RWPE1 (cell line): Measurements from ENCODE around the gene CEP135.

ENCODE experiments used
- CTCF ChIA-PET: fragments of 350-600 bp; sonication (Branson Sonifier 250); formaldehyde crosslinking; extraction: SDS; loops from one replicate; lab custom pipeline; 2021; lab: Yijun Ruan, JAX
- POLR2A ChIA-PET: fragments of 400-600 bp; formaldehyde crosslinking; extraction: SDS; loops from one replicate; lab custom pipeline; 2020; ENCODE audit warnings: antibody characterized with exemption; ENCODE audit not compliant: low non-redundant PET; lab: Yijun Ruan, JAX
- DNase-seq: peaks from one replicate; pipeline ENCODE4 v3.0.0; 2012; ENCODE audit warnings: low spot score
- H3K27ac ChIP-seq: fragments of 450-650 bp; 2 replicates; pipeline ENCODE4 v1.5.1; 2017
- TF ChIP-seq, protein P1 (sequence below): fragments of 450-650 bp; conservative IDR thresholded peaks from 2 replicates; pipeline ENCODE4 v1.5.1; 2017; ENCODE audit warnings: low read depth, mild to moderate bottlenecking

Gene CEP135

DNA sequence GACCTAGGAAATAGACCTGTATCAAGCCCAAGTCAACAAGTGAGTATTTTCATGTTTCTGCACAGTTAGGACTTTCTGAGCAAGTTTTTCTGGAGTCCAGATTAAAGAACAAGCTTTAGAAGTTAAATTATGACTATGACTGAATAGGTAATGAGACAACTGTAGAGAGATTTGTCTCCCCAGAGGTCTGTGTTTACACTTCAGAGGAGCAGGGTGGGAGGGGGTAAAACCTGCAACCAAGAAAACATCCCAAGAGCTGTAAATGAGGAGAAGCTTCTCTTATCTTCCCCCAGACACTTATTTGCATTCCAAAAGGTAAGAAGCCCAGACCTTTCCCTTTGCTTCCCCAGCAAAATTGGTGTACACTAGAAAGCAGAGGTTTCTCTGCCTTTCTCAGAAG lies 22.1 kb upstream of the CEP135 start:
- POLR2A ChIA-PET: no interaction called here

DNA sequence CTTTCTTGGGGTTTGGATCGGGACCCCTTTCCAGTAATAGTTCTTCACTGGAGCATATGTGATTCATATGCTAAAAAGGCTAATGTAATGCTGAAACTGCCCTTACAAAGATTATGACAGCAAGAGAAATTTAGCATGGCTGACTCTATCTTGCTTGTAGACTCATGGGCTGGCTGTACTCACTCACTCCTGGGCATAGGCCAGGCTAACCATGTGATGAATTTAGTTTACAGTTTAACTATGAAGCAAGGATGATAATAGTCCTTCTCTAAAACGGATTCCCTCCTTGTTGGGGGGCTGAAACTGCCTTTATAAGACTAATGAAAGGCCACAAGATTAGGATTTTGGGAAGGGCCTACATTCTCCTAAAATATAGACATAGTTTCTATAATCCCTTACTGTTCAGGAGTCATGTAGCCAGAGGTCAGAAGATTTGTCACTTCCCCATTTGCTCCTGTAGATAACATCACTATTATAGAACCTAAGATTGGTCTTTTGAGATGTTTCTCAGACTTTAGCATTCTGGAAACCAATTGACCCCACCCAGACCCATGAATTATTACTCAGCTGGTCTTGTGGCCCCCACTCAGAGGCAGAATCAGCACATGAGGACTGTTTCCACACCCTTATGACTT lies 20.8 kb upstream of the CEP135 start:
- no peak overlapping the region for H3K27ac ChIP-seq
- CTCF ChIA-PET: no interaction called here
- POLR2A ChIA-PET: no interaction called here
- no peak for DNase-seq
- TF ChIP-seq, protein P1, sequence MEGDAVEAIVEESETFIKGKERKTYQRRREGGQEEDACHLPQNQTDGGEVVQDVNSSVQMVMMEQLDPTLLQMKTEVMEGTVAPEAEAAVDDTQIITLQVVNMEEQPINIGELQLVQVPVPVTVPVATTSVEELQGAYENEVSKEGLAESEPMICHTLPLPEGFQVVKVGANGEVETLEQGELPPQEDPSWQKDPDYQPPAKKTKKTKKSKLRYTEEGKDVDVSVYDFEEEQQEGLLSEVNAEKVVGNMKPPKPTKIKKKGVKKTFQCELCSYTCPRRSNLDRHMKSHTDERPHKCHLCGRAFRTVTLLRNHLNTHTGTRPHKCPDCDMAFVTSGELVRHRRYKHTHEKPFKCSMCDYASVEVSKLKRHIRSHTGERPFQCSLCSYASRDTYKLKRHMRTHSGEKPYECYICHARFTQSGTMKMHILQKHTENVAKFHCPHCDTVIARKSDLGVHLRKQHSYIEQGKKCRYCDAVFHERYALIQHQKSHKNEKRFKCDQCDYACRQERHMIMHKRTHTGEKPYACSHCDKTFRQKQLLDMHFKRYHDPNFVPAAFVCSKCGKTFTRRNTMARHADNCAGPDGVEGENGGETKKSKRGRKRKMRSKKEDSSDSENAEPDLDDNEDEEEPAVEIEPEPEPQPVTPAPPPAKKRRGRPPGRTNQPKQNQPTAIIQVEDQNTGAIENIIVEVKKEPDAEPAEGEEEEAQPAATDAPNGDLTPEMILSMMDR: no peak

More for the DNA sequence above, 22.1 kb upstream of the CEP135 start:
- TF ChIP-seq, protein P1: no peak
- no peak overlapping the region for H3K27ac ChIP-seq
- CTCF ChIA-PET: no interaction called here
- DNase-seq: no peak

DNA sequence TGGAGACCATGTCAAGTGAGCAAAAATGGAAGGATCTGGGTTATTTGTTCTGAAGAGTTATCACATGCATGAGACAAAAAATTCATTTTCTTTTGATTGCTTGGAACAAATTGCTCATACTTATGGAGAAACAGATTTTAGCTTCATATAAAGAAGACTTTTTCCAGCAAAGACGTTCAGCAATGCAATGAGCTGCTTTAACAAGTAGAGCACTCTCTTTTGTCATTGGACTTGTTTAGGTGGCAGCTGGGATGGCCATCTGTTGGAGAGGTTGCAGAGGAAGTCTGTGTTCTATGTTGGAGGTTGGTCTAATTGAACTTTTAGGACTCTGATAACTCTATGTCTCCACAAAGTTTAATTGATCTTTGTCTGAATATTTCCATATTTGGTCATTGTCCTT lies 19.9 kb upstream of the CEP135 start:
- ChIA-PET CTCF (no interaction called here), POLR2A (no interaction called here)
- no peak overlapping the region for H3K27ac ChIP-seq
- no peak for DNase-seq
- TF ChIP-seq, protein P1: no peak

DNA sequence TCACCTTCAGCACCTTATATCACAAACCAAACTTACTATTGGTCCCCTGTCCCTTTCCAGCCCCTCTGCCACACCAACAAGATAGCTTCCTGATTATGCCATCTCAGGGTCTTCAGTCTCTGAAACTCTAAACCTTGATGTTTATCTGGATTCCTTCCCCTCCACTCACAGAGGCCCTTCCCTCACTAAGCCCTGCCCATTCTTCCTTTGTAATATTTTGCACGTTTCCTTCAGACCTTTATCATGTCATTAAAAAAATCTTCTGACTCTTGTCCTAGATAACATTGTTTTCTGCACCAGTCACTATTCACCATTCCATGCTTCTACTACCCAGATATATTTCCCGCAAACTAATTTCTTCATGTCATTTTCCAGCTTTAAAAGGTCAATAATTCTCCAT lies 17.7 kb upstream of the CEP135 start:
- H3K27ac ChIP-seq: no peak overlapping the region
- no peak for DNase-seq
- ChIA-PET CTCF (no interaction called here), POLR2A (no interaction called here)
- TF ChIP-seq, protein P1: no peak

DNA sequence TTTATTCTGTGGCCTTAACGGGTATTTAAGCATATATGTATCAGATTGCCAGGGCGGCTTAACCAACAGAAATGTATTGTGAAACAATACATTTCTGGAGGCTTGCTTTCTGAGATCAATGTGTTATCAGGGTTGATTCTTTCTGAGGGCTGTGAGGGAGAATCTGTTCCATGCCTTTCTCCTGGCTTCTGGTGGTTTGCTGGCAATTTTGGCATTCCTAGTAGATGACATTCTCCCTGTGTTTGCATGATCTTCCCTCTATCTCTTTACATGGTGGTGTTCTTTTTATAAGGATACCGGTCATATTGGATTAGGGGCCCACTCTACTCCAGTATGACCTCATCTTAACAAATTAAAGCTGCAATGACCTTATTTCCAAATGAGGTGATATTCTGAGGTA lies 16.9 kb upstream of the CEP135 start:
- H3K27ac ChIP-seq: no peak overlapping the region
- POLR2A ChIA-PET: no interaction called here
- TF ChIP-seq, protein P1: no peak
- no peak for DNase-seq
- CTCF ChIA-PET: interaction anchor here (0.6 kb wide), 1 partner anchor 215 kb away, joined by 3 read pairs; no protein-coding TSS in a partner anchor

DNA sequence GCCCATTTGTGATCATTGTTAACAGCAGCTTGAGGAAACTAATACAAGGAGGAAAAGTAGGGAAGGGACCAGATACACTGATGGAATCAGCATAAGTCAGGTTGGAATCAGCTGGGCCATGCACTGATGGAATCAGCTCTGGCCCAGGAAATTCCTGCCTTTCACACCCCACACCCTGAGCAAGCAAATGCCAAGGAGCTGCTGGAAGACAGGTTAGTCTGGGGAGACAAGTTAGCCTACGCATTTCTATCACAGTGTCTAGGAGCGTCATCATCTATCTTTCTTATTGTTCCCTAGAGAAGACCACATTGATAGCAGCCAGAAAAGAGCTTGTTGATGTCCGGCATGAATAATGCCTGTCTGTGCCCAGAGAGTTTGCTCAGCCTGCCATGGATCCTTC lies 16.2 kb upstream of the CEP135 start:
- DNase-seq: no peak
- H3K27ac ChIP-seq: no peak overlapping the region
- TF ChIP-seq, protein P1: no peak
- POLR2A ChIA-PET: no interaction called here
- CTCF ChIA-PET: interaction anchor here (0.6 kb wide), 1 partner anchor 70 kb away, joined by 4 read pairs; no protein-coding TSS in a partner anchor
